ENCODE data around the gene B3GALT5.

The B3GALT5 gene

GRCh38 chr21:39593522-39593921 lies 19.2 kb upstream of the B3GALT5 start:
- in situ Hi-C loops (cut with HindIII; ENCODE audit: low sequenced_read_pairs) = no loop called here
- H3K4me3 ChIP-seq (ENCODE audit: low read depth, low read length) = no peak overlapping the region
- DNase-seq (ENCODE audit: low read depth, low spot score) = no peak
- TF ChIP-seq CTCF (IDR thresholded peaks at IDR 0.05; ENCODE audit: low read depth, low read length) = no peak

DNA sequence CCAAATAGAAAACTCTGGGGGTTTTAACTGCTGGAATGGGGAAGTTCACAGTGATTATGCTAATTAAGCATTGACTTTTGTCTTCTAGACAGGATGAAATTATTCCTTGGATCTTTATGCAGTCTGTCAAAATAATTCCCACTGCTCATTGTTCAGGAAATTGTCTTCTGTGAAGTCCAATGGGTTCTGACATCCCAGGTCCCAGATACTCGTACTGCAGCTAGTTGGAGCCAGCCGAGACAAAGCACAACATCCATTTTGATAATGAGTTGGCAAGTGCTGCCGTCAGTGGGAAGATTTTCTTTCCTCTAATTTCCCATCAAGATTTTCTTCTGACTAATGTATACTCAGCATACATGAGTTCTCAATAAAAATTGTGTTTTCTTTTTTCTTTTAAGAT lies 17.3 kb upstream of the B3GALT5 start:
- no peak for TF ChIP-seq CTCF (IDR thresholded peaks at IDR 0.05; ENCODE audit: low read depth, low read length)
- in situ Hi-C loops (cut with HindIII; ENCODE audit: low sequenced_read_pairs) = no loop called here

GRCh38 chr21:39597595-39597994 lies 15.1 kb upstream of the B3GALT5 start:
- DNase-seq (ENCODE audit: low read depth, low spot score) = no peak
- TF ChIP-seq CTCF (IDR thresholded peaks at IDR 0.05; ENCODE audit: low read depth, low read length) = no peak
- in situ Hi-C loops (cut with HindIII; ENCODE audit: low sequenced_read_pairs) = no loop called here
- no peak overlapping the region for H3K4me3 ChIP-seq (ENCODE audit: low read depth, low read length)

More for the DNA sequence above, 17.3 kb upstream of the B3GALT5 start:
- DNase-seq (ENCODE audit: low read depth, low spot score) = no peak
- H3K4me3 ChIP-seq (ENCODE audit: low read depth, low read length) = no peak overlapping the region

DNA sequence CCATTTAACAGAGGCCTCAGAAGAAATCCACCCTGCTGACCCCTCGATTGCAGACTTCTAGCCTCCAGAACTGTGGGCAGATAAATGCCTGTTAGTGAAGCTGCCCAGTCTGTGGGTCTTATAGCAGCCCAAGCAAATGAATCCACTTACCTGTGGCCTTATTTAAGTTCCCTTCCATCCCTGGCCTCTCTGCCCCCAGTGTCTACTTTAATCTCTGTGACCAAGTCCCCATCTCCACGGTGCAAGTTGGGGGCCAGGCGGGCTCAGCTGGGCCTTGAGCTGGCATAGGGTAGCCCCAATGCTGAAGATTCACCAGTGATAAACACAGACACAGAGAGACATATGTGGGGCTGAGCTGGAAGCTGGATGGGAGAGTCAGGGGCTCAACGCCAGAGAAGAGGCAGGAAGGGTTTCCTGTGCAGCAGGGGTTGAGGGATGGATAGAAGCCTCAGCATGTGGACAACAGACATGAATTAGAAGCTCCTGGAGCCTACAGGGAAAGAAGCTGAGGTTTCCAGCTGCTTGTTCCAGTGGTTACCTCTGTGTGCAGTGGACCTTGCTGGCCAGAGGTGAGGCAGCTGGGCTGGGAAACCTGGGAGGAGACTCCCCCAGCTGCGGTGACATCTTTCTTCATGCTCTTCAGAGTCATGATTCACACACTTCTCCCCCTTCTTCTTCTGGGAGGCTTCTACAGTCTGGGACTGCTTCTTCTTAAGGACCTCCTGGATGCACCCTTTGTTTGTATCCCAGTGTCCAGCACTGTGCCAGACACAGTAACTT lies 13.4 kb upstream of the B3GALT5 start:
- DNase-seq (ENCODE audit: low read depth, low spot score) = no peak
- TF ChIP-seq CTCF (IDR thresholded peaks at IDR 0.05; ENCODE audit: low read depth, low read length) = no peak
- no peak overlapping the region for H3K4me3 ChIP-seq (ENCODE audit: low read depth, low read length)
- in situ Hi-C loops (cut with HindIII; ENCODE audit: low sequenced_read_pairs) = no loop called here

GRCh38 chr21:39601187-39601928 lies 11.4 kb upstream of the B3GALT5 start:
- DNase-seq (ENCODE audit: low read depth, low spot score) = no peak
- TF ChIP-seq CTCF (IDR thresholded peaks at IDR 0.05; ENCODE audit: low read depth, low read length) = no peak
- no peak overlapping the region for H3K4me3 ChIP-seq (ENCODE audit: low read depth, low read length)
- in situ Hi-C loops (cut with HindIII; ENCODE audit: low sequenced_read_pairs) = no loop called here

DNA sequence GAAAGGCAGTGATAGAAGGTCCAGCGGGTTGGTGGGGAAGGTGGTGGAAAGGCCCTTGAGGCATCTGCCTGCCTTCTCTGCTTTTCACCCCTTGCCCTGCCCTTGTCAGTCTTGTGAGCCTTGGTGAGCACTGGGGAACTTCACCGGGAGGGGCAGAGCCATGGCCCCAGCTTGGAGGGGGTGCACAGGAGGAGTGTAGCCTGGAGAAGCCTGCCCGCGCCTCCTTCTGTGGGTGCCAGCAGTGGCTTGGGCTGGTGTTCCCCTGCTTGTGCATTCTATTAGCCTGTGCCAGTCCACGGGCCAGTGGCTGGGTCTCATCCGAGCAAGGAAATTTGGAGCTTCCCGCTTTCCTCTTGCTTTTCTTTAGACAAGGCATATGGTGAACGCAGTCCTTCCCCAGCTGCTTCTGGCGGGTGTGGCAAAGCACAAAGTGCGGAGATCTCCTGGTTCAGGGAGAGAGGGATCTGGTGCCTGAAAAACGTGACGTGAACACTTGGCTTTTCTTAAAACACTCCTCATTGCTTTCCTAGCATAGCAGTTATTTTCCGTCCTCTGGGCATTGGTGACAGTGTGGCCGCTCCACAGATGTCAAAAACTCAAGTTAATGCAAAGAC lies 10.6 kb upstream of the B3GALT5 start:
- in situ Hi-C loops (cut with HindIII; ENCODE audit: low sequenced_read_pairs) = no loop called here
- TF ChIP-seq CTCF (IDR thresholded peaks at IDR 0.05; ENCODE audit: low read depth, low read length) = no peak
- H3K4me3 ChIP-seq (ENCODE audit: low read depth, low read length) = no peak overlapping the region
- DNase-seq (ENCODE audit: low read depth, low spot score) = no peak

Measured in astrocyte of the spinal cord (primary cell).